Mesenchymal stem cell (in vitro differentiated cells and primary cell): ENCODE data around the gene CTNND1.

Source experiments
- DNase-seq: peaks from one replicate; pipeline ENCODE4 v3.0.0-alpha.2; 2013
- H2AFZ ChIP-seq: one replicate; pipeline ENCODE4 v1.6.1; 2013; ENCODE audit warnings: low read depth, mild to moderate bottlenecking, control low read depth, inconsistent platforms, low read length, moderate library complexity
- H2AK5ac ChIP-seq: 2 replicates; pipeline ENCODE4 v1.6.1; 2013; ENCODE audit warnings: low read length, moderate library complexity, mild to moderate bottlenecking, inconsistent platforms; ENCODE audit not compliant: severe bottlenecking
- H2BK120ac ChIP-seq: one replicate; pipeline ENCODE4 v1.6.1; 2013; ENCODE audit warnings: low read depth, mild to moderate bottlenecking, inconsistent platforms, low read length, moderate library complexity
- H2BK12ac ChIP-seq, 2 experiments: one replicate each; pipeline ENCODE4 v1.6.1; 2013; ENCODE audit warnings: inconsistent platforms in 2 of 2, low read length in 2 of 2, mild to moderate bottlenecking in 2 of 2, moderate library complexity in 2 of 2, control low read depth in 1 of 2
- H2BK15ac ChIP-seq: one replicate; pipeline ENCODE4 v1.6.1; 2013; ENCODE audit warnings: mild to moderate bottlenecking, low read depth, inconsistent platforms; ENCODE audit not compliant: poor library complexity, severe bottlenecking
- H2BK5ac ChIP-seq: 2 replicates; pipeline ENCODE4 v1.6.1; 2013; ENCODE audit warnings: low read depth, mild to moderate bottlenecking, low read length, control low read depth, inconsistent platforms; ENCODE audit not compliant: poor library complexity, severe bottlenecking
- H3K14ac ChIP-seq, 2 experiments: one replicate each; pipeline ENCODE4 v1.6.1; 2013; ENCODE audit warnings: inconsistent platforms in 2 of 2, low read length in 2 of 2, control low read depth in 1 of 2, mild to moderate bottlenecking in 1 of 2, moderate library complexity in 1 of 2
- H3K18ac ChIP-seq, 2 experiments: one replicate each; pipeline ENCODE4 v1.6.1; 2013; ENCODE audit warnings: inconsistent platforms in 2 of 2, low read length in 2 of 2, control low read depth in 1 of 2, low read depth in 1 of 2, mild to moderate bottlenecking in 1 of 2
- H3K23ac ChIP-seq, 2 experiments: one replicate each; pipeline ENCODE4 v1.6.1; 2013; ENCODE audit warnings: inconsistent platforms in 2 of 2, low read length in 2 of 2, mild to moderate bottlenecking in 2 of 2, moderate library complexity in 2 of 2, control low read depth in 1 of 2
- H3K27ac ChIP-seq: 2 replicates; pipeline ENCODE4 v1.5.1; 2013; ENCODE audit warnings: mild to moderate bottlenecking, moderate library complexity, low read length, control low read depth, inconsistent platforms; ENCODE audit not compliant: poor library complexity, severe bottlenecking
- H3K27me3 ChIP-seq, 2 experiments: 2 replicates each; pipeline versions ENCODE4 v1.6.1 to v1.7.0; 2013; ENCODE audit warnings: low read length in 2 of 2, mild to moderate bottlenecking in 2 of 2, moderate library complexity in 2 of 2, control low read depth in 1 of 2, inconsistent platforms in 1 of 2; ENCODE audit not compliant: control insufficient read depth in 1 of 2, insufficient read depth in 1 of 2
- H3K36me3 ChIP-seq, 2 experiments: 2 replicates each; pipeline versions ENCODE4 v1.6.1 to v1.7.0; 2013; ENCODE audit warnings: low read length in 2 of 2, control low read depth in 1 of 2, inconsistent platforms in 1 of 2, low read depth in 1 of 2, mild to moderate bottlenecking in 1 of 2; ENCODE audit not compliant: insufficient read depth in 2 of 2, control insufficient read depth in 1 of 2
- H3K4ac ChIP-seq, 2 experiments: one replicate each; pipeline ENCODE4 v1.6.1; 2013; ENCODE audit warnings: inconsistent platforms in 2 of 2, low read length in 2 of 2, mild to moderate bottlenecking in 2 of 2, moderate library complexity in 2 of 2, control low read depth in 1 of 2, low read depth in 1 of 2
- H3K4me1 ChIP-seq: 2 replicates; pipeline ENCODE4 v1.6.1; 2013; ENCODE audit warnings: low read depth, low read length, control low read depth; ENCODE audit not compliant: control insufficient read depth, insufficient read depth
- H3K4me2 ChIP-seq: 2 replicates; pipeline ENCODE4 v1.6.1; 2013; ENCODE audit warnings: low read length, mild to moderate bottlenecking, inconsistent platforms; ENCODE audit not compliant: poor library complexity, severe bottlenecking
- H3K4me3 ChIP-seq, 2 experiments: 2 replicates each; pipeline versions ENCODE4 v1.5.1 to v1.7.0; 2013; ENCODE audit warnings: low read length in 2 of 2, mild to moderate bottlenecking in 2 of 2, control low read depth in 1 of 2, low read depth in 1 of 2; ENCODE audit not compliant: insufficient read depth in 1 of 2
- H3K79me1 ChIP-seq: replicated peaks from 2 replicates; pipeline ENCODE4 v1.6.1; 2013; ENCODE audit warnings: mild to moderate bottlenecking, control low read depth, low read length, inconsistent platforms; ENCODE audit not compliant: poor library complexity, severe bottlenecking
- H3K9ac ChIP-seq: 2 replicates; pipeline ENCODE4 v1.7.0; 2013; ENCODE audit warnings: mild to moderate bottlenecking, low read length, moderate library complexity
- H3K9me3 ChIP-seq: 2 replicates; pipeline ENCODE4 v1.7.0; 2013; ENCODE audit warnings: mild to moderate bottlenecking, low read length; ENCODE audit not compliant: control insufficient read depth
- H4K8ac ChIP-seq: one replicate; pipeline ENCODE4 v1.6.1; 2013; ENCODE audit warnings: inconsistent platforms, mild to moderate bottlenecking, low read length, moderate library complexity
- H4K91ac ChIP-seq: one replicate; pipeline ENCODE4 v1.6.1; 2013; ENCODE audit warnings: mild to moderate bottlenecking, low read length, inconsistent platforms
- WGBS: methylation state at CpG from one replicate; pipeline ENCODE4 v1.1.7; 2013; ENCODE audit warnings: mixed read lengths; 5-methylcytosine and 5-hydroxymethylcytosine counted together

CTNND1 gene

DNA sequence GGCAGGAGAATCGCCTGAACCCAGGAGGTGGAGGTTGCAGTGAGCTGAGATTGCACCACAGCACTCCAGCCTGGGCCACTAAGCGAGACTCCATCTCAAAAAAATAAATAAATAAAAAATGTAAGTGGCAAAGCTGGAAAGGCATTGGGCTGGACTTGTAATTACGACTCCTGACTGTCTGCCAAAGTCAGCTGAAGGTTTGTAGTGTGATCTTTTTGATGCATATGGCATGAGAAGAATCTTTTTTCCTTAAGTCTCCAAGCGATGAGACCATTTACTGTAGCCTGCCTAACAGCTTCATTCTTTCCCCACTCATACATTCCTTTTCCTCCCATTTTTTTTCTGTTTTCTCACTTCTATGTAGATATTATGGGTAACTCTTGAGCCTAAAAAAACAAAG lies 24.8 kb downstream of the CTNND1 start:
- H3K23ac ChIP-seq, result no peak overlapping the region
- no peak overlapping the region for H3K9ac ChIP-seq
- no peak overlapping the region for H3K14ac ChIP-seq
- H2AK5ac ChIP-seq, result no peak overlapping the region
- no peak overlapping the region for H2AFZ ChIP-seq
- peaks cover 2% of the 10 kb centered on the region for H3K79me1 ChIP-seq
- H3K27me3 ChIP-seq, result no peaks in the 10 kb centered on the region
- DNase-seq, result peak; percentile 5
- no peak overlapping the region for H4K8ac ChIP-seq
- no peak overlapping the region for H3K18ac ChIP-seq
- no peak overlapping the region for H2BK12ac ChIP-seq
- WGBS, result 100% methylated on average over 1 of the region's 4 CpGs
- no peak overlapping the region for H4K91ac ChIP-seq
- no peak overlapping the region for H3K4me2 ChIP-seq
- no peaks in the 10 kb centered on the region for H3K9me3 ChIP-seq
- H2BK15ac ChIP-seq, result no peak overlapping the region
- no peak overlapping the region for H3K4me3 ChIP-seq
- H3K4me1 ChIP-seq, result peaks cover 10% of the 10 kb centered on the region
- no peak overlapping the region for H3K27ac ChIP-seq
- no peak overlapping the region for H2BK120ac ChIP-seq
- no peak overlapping the region for H3K4ac ChIP-seq
- H3K36me3 ChIP-seq, result peaks cover 5 to 7% of the 10 kb centered on the region in 2 experiments
- H2BK5ac ChIP-seq, result no peak overlapping the region

DNA sequence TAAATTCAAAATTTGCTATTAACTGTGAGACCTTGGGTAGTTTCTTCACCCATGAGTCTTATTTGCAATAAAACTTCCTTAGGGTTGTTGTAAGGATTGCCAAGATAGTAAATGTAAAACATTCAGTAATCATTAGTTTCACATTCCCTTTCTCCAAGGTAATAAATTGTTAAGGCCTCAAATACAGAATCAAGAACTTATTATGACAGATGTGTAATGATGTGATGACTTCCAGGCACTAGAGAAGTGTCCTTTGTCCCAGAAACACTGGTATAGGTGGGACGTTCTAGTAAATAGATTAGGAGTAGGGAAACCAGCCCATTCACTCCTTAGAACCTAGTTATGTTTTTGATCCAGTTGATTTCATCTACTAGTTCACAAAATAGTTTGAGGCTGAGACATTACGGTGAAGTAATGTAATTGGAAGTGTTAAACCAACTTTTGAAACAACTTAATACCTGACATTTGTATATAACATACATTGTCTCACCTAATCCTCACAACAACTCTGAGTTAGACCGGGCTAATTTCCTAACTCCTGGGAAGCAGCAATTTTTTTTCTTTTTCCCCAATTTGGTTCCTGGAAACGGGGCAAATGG lies 25.5 kb downstream of the CTNND1 start:
- 88% methylated on average over 4 of the region's 4 CpGs for WGBS
- no peak overlapping the region for H3K4ac ChIP-seq
- H3K9ac ChIP-seq, result no peak overlapping the region
- H3K18ac ChIP-seq, result no peak overlapping the region
- H4K91ac ChIP-seq, result no peak overlapping the region
- no peak overlapping the region for H2BK5ac ChIP-seq
- no peaks in the 10 kb centered on the region for H3K9me3 ChIP-seq
- H3K4me2 ChIP-seq, result no peak overlapping the region
- H3K36me3 ChIP-seq, result peaks cover 5 to 14% of the 10 kb centered on the region in 2 experiments
- no peak overlapping the region for H3K23ac ChIP-seq
- no peaks in the 10 kb centered on the region for H3K79me1 ChIP-seq
- no peak overlapping the region for H3K4me3 ChIP-seq
- peak; percentile 7 for DNase-seq
- H3K27ac ChIP-seq, result peak overlapping the region; percentile 18
- H2BK12ac ChIP-seq, result no peak overlapping the region
- H3K27me3 ChIP-seq, result no peaks in the 10 kb centered on the region
- H2BK15ac ChIP-seq, result no peak overlapping the region
- H3K4me1 ChIP-seq, result peaks cover 9% of the 10 kb centered on the region
- H3K14ac ChIP-seq, result no peak overlapping the region
- no peak overlapping the region for H4K8ac ChIP-seq
- no peak overlapping the region for H2AFZ ChIP-seq
- H2BK120ac ChIP-seq, result no peak overlapping the region
- no peak overlapping the region for H2AK5ac ChIP-seq

DNA sequence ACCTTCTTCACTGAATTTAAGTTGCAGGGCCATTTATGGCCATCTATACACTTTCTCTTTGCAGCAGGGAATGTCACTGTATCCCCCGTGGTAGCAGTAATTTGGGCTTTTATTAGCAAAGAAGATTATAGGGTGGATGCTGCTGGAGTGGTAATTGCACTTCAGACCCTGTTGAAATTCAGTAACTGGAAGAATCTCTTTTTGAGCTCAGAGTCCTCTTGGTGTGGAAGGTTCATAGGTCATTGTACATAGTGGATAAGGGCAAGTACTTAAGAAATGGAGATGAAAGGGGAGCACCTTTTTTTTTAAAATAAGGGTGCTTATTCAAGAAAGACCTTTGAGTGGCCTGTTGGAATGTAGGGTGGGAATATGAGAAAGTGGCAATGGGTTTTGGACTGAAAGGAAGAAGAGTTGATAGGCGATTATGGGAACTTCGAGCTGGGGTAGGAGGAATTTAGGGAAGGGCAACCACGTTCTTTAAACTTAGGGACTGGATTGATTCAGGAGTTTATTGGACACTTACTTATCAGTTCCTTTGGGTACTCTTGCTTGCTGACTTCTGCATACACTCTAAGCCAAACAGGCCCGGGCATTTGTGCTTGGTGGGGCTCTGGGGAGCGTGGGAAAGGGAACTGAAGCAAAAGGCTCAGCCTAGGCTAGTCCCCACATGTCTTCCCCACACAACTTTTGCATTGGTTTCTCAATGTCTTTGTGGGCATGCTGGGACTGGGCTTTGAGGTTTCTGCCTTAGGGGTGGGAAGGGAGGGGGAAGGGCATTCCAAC lies 26.5 kb downstream of the CTNND1 start:
- no peak overlapping the region for H3K23ac ChIP-seq
- H2BK12ac ChIP-seq, result no peak overlapping the region
- WGBS, result 78% methylated on average over 6 of the region's 6 CpGs
- no peak overlapping the region for H2AK5ac ChIP-seq
- H4K8ac ChIP-seq, result no peak overlapping the region
- H2AFZ ChIP-seq, result no peak overlapping the region
- peak overlapping the region in 1 of 2 experiments; percentile 1 for H3K4ac ChIP-seq
- no peak overlapping the region for H4K91ac ChIP-seq
- H3K9ac ChIP-seq, result no peak overlapping the region
- peaks cover 9 to 14% of the 10 kb centered on the region in 2 experiments for H3K36me3 ChIP-seq
- H3K79me1 ChIP-seq, result no peaks in the 10 kb centered on the region
- H3K4me1 ChIP-seq, result peaks cover 13% of the 10 kb centered on the region
- peak; percentile 54 for DNase-seq
- H3K4me3 ChIP-seq, result no peak overlapping the region
- H3K27me3 ChIP-seq, result no peaks in the 10 kb centered on the region
- H3K27ac ChIP-seq, result peak overlapping the region; percentile 13
- no peak overlapping the region for H2BK15ac ChIP-seq
- peak overlapping the region in 1 of 2 experiments; percentile 74 for H3K18ac ChIP-seq
- H3K4me2 ChIP-seq, result no peak overlapping the region
- H3K14ac ChIP-seq, result no peak overlapping the region
- H2BK120ac ChIP-seq, result no peak overlapping the region
- no peaks in the 10 kb centered on the region for H3K9me3 ChIP-seq
- no peak overlapping the region for H2BK5ac ChIP-seq

DNA sequence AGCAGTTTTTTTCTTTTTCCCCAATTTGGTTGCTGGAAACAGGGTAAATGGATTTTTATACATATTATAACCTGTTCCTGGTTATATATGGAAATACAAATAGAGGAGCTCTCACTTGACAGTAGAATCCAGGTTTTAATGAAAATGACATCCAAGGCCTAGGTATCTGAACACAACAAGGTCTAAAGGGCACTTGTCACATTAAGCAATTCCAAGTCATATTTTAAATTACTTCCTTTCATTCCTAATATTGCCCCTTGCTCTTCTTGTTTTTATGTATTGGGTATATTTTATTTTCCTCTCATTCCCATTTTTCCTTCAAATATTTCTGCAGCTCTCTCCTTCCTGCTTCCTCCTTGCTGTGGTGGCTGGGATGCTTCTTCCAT lies 27.1 kb downstream of the CTNND1 start:
- no peak overlapping the region for H2BK120ac ChIP-seq
- no peak overlapping the region for H3K23ac ChIP-seq
- H4K91ac ChIP-seq, result no peak overlapping the region
- H3K4me3 ChIP-seq, result no peak overlapping the region
- no peak overlapping the region for H2BK15ac ChIP-seq
- H3K14ac ChIP-seq, result no peak overlapping the region
- no peak overlapping the region for H3K4me2 ChIP-seq
- no peak overlapping the region for H2BK5ac ChIP-seq
- peaks cover 13% of the 10 kb centered on the region for H3K4me1 ChIP-seq
- no peak overlapping the region for H4K8ac ChIP-seq
- no peak overlapping the region for H3K27ac ChIP-seq
- no peaks in the 10 kb centered on the region for H3K79me1 ChIP-seq
- no peaks in the 10 kb centered on the region for H3K27me3 ChIP-seq
- no peak overlapping the region for H2AK5ac ChIP-seq
- H3K18ac ChIP-seq, result no peak overlapping the region
- no peak overlapping the region for H3K4ac ChIP-seq
- no peaks in the 10 kb centered on the region for H3K9me3 ChIP-seq
- no peak overlapping the region for H3K9ac ChIP-seq
- no peak overlapping the region for H2AFZ ChIP-seq
- H3K36me3 ChIP-seq, result peaks cover 9 to 18% of the 10 kb centered on the region in 2 experiments
- DNase-seq, result no peak
- H2BK12ac ChIP-seq, result no peak overlapping the region
